ENCODE results near the gene SIMC1. TPM values are rescaled to one million over a fixed set of nuclear protein-coding genes. Genes with fewer than 3 reads are reported as not detected.

SIMC1 gene
- total RNA-seq, 1 experiment from 2014 or later, result 7.5 TPM

GRCh38 chr5:176388444-176389134 is 150.4 kb downstream of the SIMC1 start, which contains the start of the genes HIGD2A and NOP16:
TSS of gene HIGD2A (plus strand) at chr5:176388751. CDS start at chr5:176388820, 69 bp downstream.
TSS of gene NOP16 (minus strand) at chr5:176388598. CDS start at chr5:176388539, 59 bp downstream.
- no TSS peak for BruUV-seq (replicated peaks)
- H2AFZ ChIP-seq (ENCODE audit: low read length), result peak within 1 kb of the TSS; percentile 97
- TF ChIP-seq EZH2 (IDR thresholded peaks at IDR 0.05; ENCODE audit: low read length, unreplicated experiment) (no peak), EZH2phosphoT487 (IDR thresholded peaks at IDR 0.05; ENCODE audit: borderline replicate concordance, low read length) (no peak), CTCF (conservative IDR thresholded peaks at IDR 0.05; ENCODE audit: low read depth, low read length) (no peak)
- H3K4me2 ChIP-seq (ENCODE audit: low read length), result peak within 1 kb of the TSS; percentile 99
- ChIA-PET POLR2A (ENCODE audit: unreplicated experiment) (interaction anchor here (0.5 kb wide), 1 partner anchor 280 kb away, joined by 3 read pairs; no protein-coding TSS in a partner anchor), CTCF (no interaction called here)
- H4K20me1 ChIP-seq (ENCODE audit: low read length), result peaks cover 32% of the 10 kb centered on the region
- peak; percentile 83 for ATAC-seq
- intact Hi-C loops (cut with micrococcal nuclease), result loop anchor here (1.0 kb wide), 3 partner anchors 60 to 190 kb away; partner anchors contain the start of genes FAF2 and RNF44
- peak within 1 kb of the TSS; percentile 98 for H3K9ac ChIP-seq (ENCODE audit: low read length)
- peak within 1 kb of the TSS; percentile 94 for H3K27ac ChIP-seq (ENCODE audit: low read length)
- no peaks in the 10 kb centered on the region for H3K27me3 ChIP-seq (ENCODE audit: low read length)
- no peaks in the 10 kb centered on the region for H3K9me3 ChIP-seq (ENCODE audit: low read length)
- H3K9me2 ChIP-seq (replicated peaks; ENCODE audit: low read length), result no peaks in the 10 kb centered on the region
- H3K36me3 ChIP-seq (ENCODE audit: low read depth, low read length), result peaks cover 56% of the 10 kb centered on the region
- no peaks in the 10 kb centered on the region for H3F3A ChIP-seq (ENCODE audit: low read length, unreplicated experiment)
- H3K4me3 ChIP-seq (ENCODE audit: low read length), result peak within 1 kb of the TSS; percentile 94
- H3K79me2 ChIP-seq (ENCODE audit: low read length), result peaks cover 67% of the 10 kb centered on the region
- peak; percentile 99 for DNase-seq
- H3K4me1 ChIP-seq (ENCODE audit: insufficient read depth, low read length), result peaks cover 14% of the 10 kb centered on the region

GRCh38 chr5:176389135-176390123 is 151.2 kb downstream of the SIMC1 start:
- ATAC-seq (peak; percentile 41), DNase-seq (peak; percentile 36)
- peak overlapping the region; percentile 99 for H3K4me2 ChIP-seq (ENCODE audit: low read length)
- H4K20me1 ChIP-seq (ENCODE audit: low read length), result peaks cover 31% of the 10 kb centered on the region
- no peaks in the 10 kb centered on the region for H3K9me3 ChIP-seq (ENCODE audit: low read length)
- H3K4me1 ChIP-seq (ENCODE audit: insufficient read depth, low read length), result peaks cover 14% of the 10 kb centered on the region
- peak overlapping the region; percentile 94 for H3K4me3 ChIP-seq (ENCODE audit: low read length)
- peaks cover 49% of the 10 kb centered on the region for H3K36me3 ChIP-seq (ENCODE audit: low read depth, low read length)
- H2AFZ ChIP-seq (ENCODE audit: low read length), result peak overlapping the region; percentile 53; the same call in 1 of the 2 replicates
- no peaks in the 10 kb centered on the region for H3K27me3 ChIP-seq (ENCODE audit: low read length)
- POLR2A ChIA-PET (ENCODE audit: unreplicated experiment), result no interaction called here
- TF ChIP-seq EZH2phosphoT487 (IDR thresholded peaks at IDR 0.05; ENCODE audit: borderline replicate concordance, low read length), result no peak
- no peak for TF ChIP-seq EZH2 (IDR thresholded peaks at IDR 0.05; ENCODE audit: low read length, unreplicated experiment)
- no peak for TF ChIP-seq CTCF (conservative IDR thresholded peaks at IDR 0.05; ENCODE audit: low read depth, low read length)
- peak overlapping the region; percentile 94 for H3K27ac ChIP-seq (ENCODE audit: low read length)
- CTCF ChIA-PET, result no interaction called here
- H3K79me2 ChIP-seq (ENCODE audit: low read length), result peaks cover 62% of the 10 kb centered on the region
- no peaks in the 10 kb centered on the region for H3F3A ChIP-seq (ENCODE audit: low read length, unreplicated experiment)
- H3K9me2 ChIP-seq (replicated peaks; ENCODE audit: low read length), result no peaks in the 10 kb centered on the region
- TSS peak; percentile 92 for BruUV-seq (replicated peaks)
- H3K9ac ChIP-seq (ENCODE audit: low read length), result peak overlapping the region; percentile 98
- intact Hi-C loops (cut with micrococcal nuclease), result loop anchor here (1.0 kb wide), 1 partner anchor 189 kb away; no protein-coding TSS in a partner anchor

Data from PC-3 (cell line).